ENCODE measurements around the gene EIF2S1.
"Not testable (repeated sequence)": the region's sequence is repeated elsewhere in the genome, so short reads cannot be mapped to it uniquely, and the experiment has no call there.

Gene EIF2S1

DNA sequence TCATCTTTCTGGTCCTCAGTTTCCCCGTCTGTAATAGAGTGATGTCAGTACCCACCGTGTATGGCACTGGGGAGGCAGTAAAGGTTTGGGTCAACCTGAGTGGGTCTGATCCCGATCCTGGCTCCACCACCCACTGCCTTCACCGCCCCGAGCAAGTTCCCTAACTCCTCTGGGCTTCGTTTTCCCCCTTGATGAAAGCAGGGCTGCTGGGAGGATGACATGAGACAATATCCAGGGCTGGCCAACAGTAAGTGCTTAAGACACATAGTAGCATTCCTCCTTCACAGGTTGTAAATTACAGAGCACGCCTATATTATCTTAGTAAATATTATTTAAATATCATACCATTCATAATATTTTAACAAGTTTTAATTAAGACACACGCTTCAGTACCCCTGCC lies 51.2 kb downstream of the EIF2S1 start:
- peaks cover 24% of the 10 kb centered on the region in 2 donors for H3K27me3 ChIP-seq (ENCODE audit: control insufficient read depth in 1 of 2, insufficient read depth in 2 of 2, low read length in 2 of 2)
- no peak overlapping the region for H3K9ac ChIP-seq (ENCODE audit: low read length in 2 of 2)
- no peaks in the 10 kb centered on the region for H3K36me3 ChIP-seq (ENCODE audit: control insufficient read depth in 2 of 2, insufficient read depth in 2 of 2, low read length in 2 of 2)
- peaks cover 8% of the 10 kb centered on the region for H3K4me1 ChIP-seq (ENCODE audit: control insufficient read depth, insufficient read depth, low read length)
- peak overlapping the region in 1 of 2 donors; percentile 60 for H3K4me3 ChIP-seq (ENCODE audit: low read length in 2 of 2)
- H3K27ac ChIP-seq (ENCODE audit: low read length): no peak overlapping the region
- no peaks in the 10 kb centered on the region for H3K9me3 ChIP-seq (ENCODE audit: control insufficient read depth in 2 of 2, low read length in 2 of 2)

DNA sequence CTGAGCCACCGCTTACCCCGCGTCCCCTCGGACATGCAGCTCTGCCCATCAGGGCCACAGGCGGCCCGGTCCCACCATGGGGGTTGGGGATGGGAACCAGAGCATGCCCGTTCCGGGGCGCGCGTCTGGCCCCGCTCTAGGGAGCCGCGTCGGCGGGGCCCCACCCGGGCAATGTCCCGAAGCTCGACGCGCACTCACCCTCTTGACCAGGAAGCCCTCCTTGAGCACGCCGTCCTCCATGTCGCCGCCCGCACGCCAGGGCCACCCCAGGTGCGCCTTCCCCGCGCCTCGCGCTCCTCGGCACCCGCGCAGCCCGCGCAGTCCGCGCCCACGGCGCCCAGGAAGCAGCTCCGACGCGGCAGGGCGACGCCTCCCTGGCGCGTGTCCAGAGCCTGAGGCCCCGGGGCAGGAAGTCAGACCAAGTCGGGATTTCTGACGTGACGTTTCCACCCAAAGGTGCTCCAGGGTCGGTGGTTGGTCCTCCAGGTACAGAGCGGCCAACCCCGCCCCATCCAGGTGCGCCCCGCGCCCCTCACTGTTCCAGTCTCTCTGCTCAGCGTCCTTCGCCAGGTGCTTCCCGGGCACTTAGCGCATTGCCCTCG lies 51.8 kb downstream of the EIF2S1 start, which contains the start of gene PLEK2:
Gene PLEK2 (minus strand): TSS at position 346 of the 602 bp plus-strand sequence. CDS start 106 bp downstream, at position 240.
- Histone ChIP-seq H3K9me3 (ENCODE audit: control insufficient read depth in 2 of 2, low read length in 2 of 2) (no peaks in the 10 kb centered on the region), H3K27me3 (ENCODE audit: control insufficient read depth in 1 of 2, insufficient read depth in 2 of 2, low read length in 2 of 2) (peaks cover 23 to 24% of the 10 kb centered on the region in 2 donors), H3K4me1 (ENCODE audit: control insufficient read depth, insufficient read depth, low read length) (peaks cover 8% of the 10 kb centered on the region), H3K36me3 (ENCODE audit: control insufficient read depth in 2 of 2, insufficient read depth in 2 of 2, low read length in 2 of 2) (no peaks in the 10 kb centered on the region), H3K9ac (ENCODE audit: low read length in 2 of 2) (no peak within 1 kb of the TSS), H3K4me3 (ENCODE audit: low read length in 2 of 2) (peak within 1 kb of the TSS; percentile 53 to 60), H3K27ac (ENCODE audit: low read length) (no peak within 1 kb of the TSS)

DNA sequence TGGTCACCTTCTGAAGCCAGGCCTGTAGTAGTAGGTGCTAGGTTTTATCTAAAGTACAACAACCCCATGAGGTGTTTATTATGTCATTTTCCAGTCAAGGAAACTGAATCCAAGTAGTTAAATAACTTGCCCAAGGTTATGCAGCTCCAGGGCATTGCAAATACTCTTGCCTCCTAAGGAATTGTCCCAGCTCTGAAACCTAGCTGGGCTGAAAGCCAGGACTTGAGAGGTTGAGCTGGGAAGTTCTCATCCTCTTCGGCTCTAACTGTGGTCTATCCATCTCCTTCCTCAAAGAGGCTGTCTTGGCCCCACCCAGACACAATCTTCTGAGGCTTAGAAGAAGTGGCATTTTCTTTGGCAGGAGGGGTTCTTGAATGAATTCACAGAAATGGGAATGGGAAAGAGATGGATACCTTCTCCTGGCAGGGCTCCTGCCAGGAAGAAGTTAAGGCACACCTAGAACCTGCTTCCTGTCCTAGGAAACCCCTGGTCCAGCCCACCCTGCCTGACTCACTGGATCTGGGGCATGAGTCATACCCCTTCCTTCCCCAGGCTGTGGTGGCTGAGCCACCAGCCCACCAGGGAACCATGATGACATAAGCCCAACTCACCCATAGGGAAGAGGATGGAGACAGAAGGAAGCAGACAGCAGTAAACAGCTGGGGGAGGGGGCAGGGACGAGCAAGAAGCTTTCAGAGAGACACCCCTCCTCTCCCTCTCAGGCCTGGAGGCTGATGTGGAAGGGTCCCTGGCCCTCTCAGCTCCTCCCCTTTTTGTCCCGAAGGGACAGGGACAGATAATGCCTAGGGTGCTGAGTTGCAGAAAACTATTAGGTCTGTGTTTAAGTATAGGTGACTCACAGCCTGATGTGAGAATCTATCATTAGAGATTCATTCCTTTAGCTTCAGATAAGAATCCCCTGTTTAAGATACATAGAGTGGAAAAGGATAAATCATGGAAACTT lies 54.0 kb downstream of the EIF2S1 start:
- no peak overlapping the region for H3K4me3 ChIP-seq (ENCODE audit: low read length in 2 of 2)
- no peak overlapping the region for H3K9ac ChIP-seq (ENCODE audit: low read length in 2 of 2)
- H3K27me3 ChIP-seq (ENCODE audit: control insufficient read depth in 1 of 2, insufficient read depth in 2 of 2, low read length in 2 of 2): peaks cover 23 to 24% of the 10 kb centered on the region in 2 donors
- no peaks in the 10 kb centered on the region for H3K36me3 ChIP-seq (ENCODE audit: control insufficient read depth in 2 of 2, insufficient read depth in 2 of 2, low read length in 2 of 2)
- no peaks in the 10 kb centered on the region for H3K9me3 ChIP-seq (ENCODE audit: control insufficient read depth in 2 of 2, low read length in 2 of 2)
- H3K27ac ChIP-seq (ENCODE audit: low read length): no peak overlapping the region
- H3K4me1 ChIP-seq (ENCODE audit: control insufficient read depth, insufficient read depth, low read length): peaks cover 8% of the 10 kb centered on the region

DNA sequence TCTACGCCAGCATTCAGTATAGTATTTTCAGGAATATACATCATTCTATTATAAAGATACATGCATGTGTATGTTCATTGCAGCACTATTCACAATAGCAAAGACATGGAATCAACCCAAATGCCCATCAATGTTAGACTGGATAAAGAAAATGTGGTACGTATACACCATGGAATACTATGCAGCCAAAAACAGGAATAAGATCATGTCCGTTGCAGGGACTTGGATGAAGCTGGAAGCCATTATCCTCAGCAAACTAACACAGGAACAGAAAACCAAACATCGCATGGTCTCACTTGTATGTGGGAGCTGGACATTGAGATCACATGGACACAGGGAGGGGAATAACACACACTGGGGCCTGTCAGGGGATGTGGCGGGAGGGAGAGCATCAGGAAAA lies 55.5 kb downstream of the EIF2S1 start:
- H3K27ac ChIP-seq (ENCODE audit: low read length); H3K4me1 ChIP-seq (ENCODE audit: control insufficient read depth, insufficient read depth, low read length); H3K9me3 ChIP-seq (ENCODE audit: control insufficient read depth in 2 of 2, low read length in 2 of 2); H3K9ac ChIP-seq (ENCODE audit: low read length in 2 of 2); H3K4me3 ChIP-seq (ENCODE audit: low read length in 2 of 2); H3K36me3 ChIP-seq (ENCODE audit: control insufficient read depth in 2 of 2, insufficient read depth in 2 of 2, low read length in 2 of 2): not testable (repeated sequence)
- peaks cover 23% of the 10 kb centered on the region in 2 donors for H3K27me3 ChIP-seq (ENCODE audit: control insufficient read depth in 1 of 2, insufficient read depth in 2 of 2, low read length in 2 of 2)

DNA sequence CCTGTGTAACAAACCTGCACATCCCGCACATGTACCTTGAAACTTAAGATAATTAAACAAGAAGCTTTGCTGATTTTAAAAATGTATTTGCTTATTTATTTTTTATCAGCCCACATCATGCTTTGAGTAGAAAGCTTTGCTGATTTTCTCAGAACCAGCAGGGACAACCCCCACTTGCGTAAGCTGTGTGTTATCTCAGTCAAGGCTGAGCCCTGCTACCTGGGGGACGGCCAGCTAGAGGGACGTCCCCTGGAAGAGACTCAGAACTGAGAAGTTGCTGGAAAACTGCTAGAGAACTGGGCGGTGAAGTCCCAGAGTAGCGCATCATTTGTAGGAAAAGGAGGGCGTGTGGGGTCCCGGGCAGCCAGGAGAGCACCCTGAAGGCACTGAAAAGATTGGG lies 56.0 kb downstream of the EIF2S1 start:
- no peaks in the 10 kb centered on the region for H3K36me3 ChIP-seq (ENCODE audit: control insufficient read depth in 2 of 2, insufficient read depth in 2 of 2, low read length in 2 of 2)
- H3K4me3 ChIP-seq (ENCODE audit: low read length in 2 of 2): no peak overlapping the region
- no peak overlapping the region for H3K27ac ChIP-seq (ENCODE audit: low read length)
- H3K9ac ChIP-seq (ENCODE audit: low read length in 2 of 2): no peak overlapping the region
- H3K27me3 ChIP-seq (ENCODE audit: control insufficient read depth in 1 of 2, insufficient read depth in 2 of 2, low read length in 2 of 2): peaks cover 18 to 23% of the 10 kb centered on the region in 2 donors
- no peaks in the 10 kb centered on the region for H3K9me3 ChIP-seq (ENCODE audit: control insufficient read depth in 2 of 2, low read length in 2 of 2)
- H3K4me1 ChIP-seq (ENCODE audit: control insufficient read depth, insufficient read depth, low read length): peaks cover 8% of the 10 kb centered on the region

DNA sequence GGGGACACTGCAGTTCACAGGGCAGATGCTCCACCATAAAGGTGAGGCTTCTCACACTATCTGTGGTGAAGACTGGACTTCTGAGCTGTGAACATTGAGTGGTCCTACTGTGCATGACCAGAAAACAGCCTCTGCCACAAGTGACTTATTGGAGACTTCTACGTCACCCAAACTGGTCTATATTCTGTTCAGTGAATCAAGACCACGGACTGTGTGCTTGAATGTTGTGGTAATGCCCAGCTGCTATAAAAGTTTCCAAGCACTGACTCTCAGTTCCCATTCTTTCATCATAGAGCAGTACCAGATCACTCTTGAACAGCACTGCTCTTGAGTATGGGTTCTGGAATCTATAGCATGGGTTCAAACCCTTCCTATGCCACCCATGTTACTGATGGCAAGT lies 56.7 kb downstream of the EIF2S1 start:
- H3K27ac ChIP-seq (ENCODE audit: low read length): no peak overlapping the region
- H3K9ac ChIP-seq (ENCODE audit: low read length in 2 of 2): no peak overlapping the region
- peaks cover 5% of the 10 kb centered on the region for H3K4me1 ChIP-seq (ENCODE audit: control insufficient read depth, insufficient read depth, low read length)
- no peaks in the 10 kb centered on the region for H3K9me3 ChIP-seq (ENCODE audit: control insufficient read depth in 2 of 2, low read length in 2 of 2)
- no peaks in the 10 kb centered on the region for H3K36me3 ChIP-seq (ENCODE audit: control insufficient read depth in 2 of 2, insufficient read depth in 2 of 2, low read length in 2 of 2)
- no peak overlapping the region for H3K4me3 ChIP-seq (ENCODE audit: low read length in 2 of 2)
- H3K27me3 ChIP-seq (ENCODE audit: control insufficient read depth in 1 of 2, insufficient read depth in 2 of 2, low read length in 2 of 2): peaks cover 13 to 16% of the 10 kb centered on the region in 2 donors

DNA sequence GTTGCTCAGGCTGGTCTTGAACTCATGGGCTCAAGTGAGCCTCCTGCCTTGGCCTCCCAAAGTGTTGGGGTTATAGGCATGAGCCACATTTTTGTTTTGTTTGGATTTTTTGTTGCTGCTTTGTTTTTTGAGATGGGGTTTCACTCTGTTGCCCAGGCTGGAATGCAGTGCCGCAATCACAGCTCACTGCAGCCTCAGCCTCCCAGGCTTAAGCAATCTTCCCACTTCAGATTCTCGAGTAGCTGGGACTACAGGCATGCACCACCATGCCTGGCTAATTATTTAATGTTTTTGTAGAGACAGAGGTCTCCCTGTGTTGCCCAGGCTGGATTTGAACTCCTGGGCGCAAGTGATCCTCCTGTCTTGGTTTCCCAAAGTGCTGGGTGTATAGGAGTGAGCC lies 57.5 kb downstream of the EIF2S1 start:
- Histone ChIP-seq H3K27me3 (ENCODE audit: control insufficient read depth in 1 of 2, insufficient read depth in 2 of 2, low read length in 2 of 2) (peaks cover 5 to 8% of the 10 kb centered on the region in 2 donors), H3K9me3 (ENCODE audit: control insufficient read depth in 2 of 2, low read length in 2 of 2) (no peaks in the 10 kb centered on the region)

DNA sequence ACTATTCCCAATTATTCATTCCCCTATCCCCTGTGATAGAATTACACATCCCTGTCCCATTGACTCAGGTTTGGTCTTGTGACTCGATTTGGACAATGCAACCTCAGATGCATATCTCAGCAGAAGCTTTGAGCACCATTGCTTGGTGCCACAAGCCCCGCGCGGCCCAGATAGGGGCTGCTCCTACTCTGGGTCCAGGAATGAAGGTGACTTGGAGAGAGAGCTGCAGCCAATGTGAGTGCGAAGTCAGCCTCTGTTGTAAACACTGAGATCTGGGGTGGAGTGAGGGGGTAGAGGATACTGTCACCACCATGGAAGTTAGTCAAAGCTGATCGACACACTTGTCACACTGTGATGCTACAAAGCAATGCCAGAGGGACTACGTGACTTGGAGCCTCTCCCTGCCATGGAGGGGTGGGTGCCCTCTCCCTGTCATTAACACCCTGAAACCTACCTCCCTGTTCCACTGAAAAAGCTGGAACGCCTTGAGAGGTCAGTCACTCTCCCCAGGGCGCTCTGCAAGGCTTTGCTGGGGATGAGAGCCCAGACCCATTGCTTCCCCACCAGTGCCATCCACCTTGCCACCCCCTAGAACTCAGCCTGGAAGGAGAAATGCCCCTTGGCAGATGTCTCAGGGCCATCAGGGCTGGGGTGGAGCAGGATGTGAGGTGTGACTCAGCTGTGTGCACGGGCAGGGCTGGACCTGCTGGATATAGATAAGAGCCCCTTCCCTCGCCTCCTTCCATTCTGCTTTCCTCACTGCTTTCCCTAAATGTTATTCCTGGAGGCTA lies 58.5 kb downstream of the EIF2S1 start:
- H3K4me3 ChIP-seq (ENCODE audit: low read length in 2 of 2): no peak overlapping the region
- peaks cover 1 to 6% of the 10 kb centered on the region in 2 donors for H3K27me3 ChIP-seq (ENCODE audit: control insufficient read depth in 1 of 2, insufficient read depth in 2 of 2, low read length in 2 of 2)
- no peaks in the 10 kb centered on the region for H3K4me1 ChIP-seq (ENCODE audit: control insufficient read depth, insufficient read depth, low read length)
- no peak overlapping the region for H3K9ac ChIP-seq (ENCODE audit: low read length in 2 of 2)
- H3K36me3 ChIP-seq (ENCODE audit: control insufficient read depth in 2 of 2, insufficient read depth in 2 of 2, low read length in 2 of 2): no peaks in the 10 kb centered on the region
- no peaks in the 10 kb centered on the region for H3K9me3 ChIP-seq (ENCODE audit: control insufficient read depth in 2 of 2, low read length in 2 of 2)
- H3K27ac ChIP-seq (ENCODE audit: low read length): no peak overlapping the region

More for the DNA sequence above, 57.5 kb downstream of the EIF2S1 start:
- Histone ChIP-seq H3K4me1 (ENCODE audit: control insufficient read depth, insufficient read depth, low read length) (no peaks in the 10 kb centered on the region), H3K9ac (ENCODE audit: low read length in 2 of 2) (no peak overlapping the region), H3K4me3 (ENCODE audit: low read length in 2 of 2) (no peak overlapping the region), H3K27ac (ENCODE audit: low read length) (no peak overlapping the region), H3K36me3 (ENCODE audit: control insufficient read depth in 2 of 2, insufficient read depth in 2 of 2, low read length in 2 of 2) (no peaks in the 10 kb centered on the region)

DNA sequence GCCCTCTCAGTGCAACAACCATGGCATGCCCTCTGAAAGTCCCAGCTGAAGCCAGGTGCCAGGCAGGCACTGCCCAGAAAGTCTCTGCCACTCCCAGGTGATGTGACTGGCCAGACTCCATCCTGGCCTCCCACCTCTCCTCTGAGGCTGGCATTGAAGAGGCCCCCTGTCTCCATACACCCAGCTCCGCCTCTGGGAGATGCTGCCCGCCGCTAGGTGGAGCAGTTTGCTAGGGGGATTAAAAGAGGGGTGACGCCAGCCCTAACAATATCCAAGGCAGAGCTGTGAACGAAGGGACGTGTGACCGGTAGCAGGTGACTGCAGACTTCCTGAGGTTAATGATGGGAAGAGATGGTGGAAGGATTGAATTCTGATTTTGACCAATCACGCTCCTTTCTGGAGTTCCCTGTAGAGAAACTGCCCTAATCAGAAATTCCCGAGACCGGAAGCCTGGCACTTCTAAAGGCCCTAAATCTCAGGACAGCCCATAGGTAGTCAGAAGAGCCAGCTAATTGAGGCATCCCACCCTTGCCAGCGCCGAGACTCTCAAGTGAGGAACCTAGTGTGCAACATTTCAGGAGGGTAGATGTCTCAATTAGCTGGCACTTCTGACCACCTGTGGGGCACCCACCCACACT lies 60.1 kb downstream of the EIF2S1 start:
- Histone ChIP-seq H3K27ac (ENCODE audit: low read length) (no peak overlapping the region), H3K36me3 (ENCODE audit: control insufficient read depth in 2 of 2, insufficient read depth in 2 of 2, low read length in 2 of 2) (no peaks in the 10 kb centered on the region), H3K27me3 (ENCODE audit: control insufficient read depth in 1 of 2, insufficient read depth in 2 of 2, low read length in 2 of 2) (peaks cover 0 to 3% of the 10 kb centered on the region in 2 donors), H3K9me3 (ENCODE audit: control insufficient read depth in 2 of 2, low read length in 2 of 2) (no peaks in the 10 kb centered on the region), H3K4me3 (ENCODE audit: low read length in 2 of 2) (no peak overlapping the region), H3K4me1 (ENCODE audit: control insufficient read depth, insufficient read depth, low read length) (no peaks in the 10 kb centered on the region), H3K9ac (ENCODE audit: low read length in 2 of 2) (no peak overlapping the region)
